ENCODE results near the gene OGFOD2.

OGFOD2 gene

DNA sequence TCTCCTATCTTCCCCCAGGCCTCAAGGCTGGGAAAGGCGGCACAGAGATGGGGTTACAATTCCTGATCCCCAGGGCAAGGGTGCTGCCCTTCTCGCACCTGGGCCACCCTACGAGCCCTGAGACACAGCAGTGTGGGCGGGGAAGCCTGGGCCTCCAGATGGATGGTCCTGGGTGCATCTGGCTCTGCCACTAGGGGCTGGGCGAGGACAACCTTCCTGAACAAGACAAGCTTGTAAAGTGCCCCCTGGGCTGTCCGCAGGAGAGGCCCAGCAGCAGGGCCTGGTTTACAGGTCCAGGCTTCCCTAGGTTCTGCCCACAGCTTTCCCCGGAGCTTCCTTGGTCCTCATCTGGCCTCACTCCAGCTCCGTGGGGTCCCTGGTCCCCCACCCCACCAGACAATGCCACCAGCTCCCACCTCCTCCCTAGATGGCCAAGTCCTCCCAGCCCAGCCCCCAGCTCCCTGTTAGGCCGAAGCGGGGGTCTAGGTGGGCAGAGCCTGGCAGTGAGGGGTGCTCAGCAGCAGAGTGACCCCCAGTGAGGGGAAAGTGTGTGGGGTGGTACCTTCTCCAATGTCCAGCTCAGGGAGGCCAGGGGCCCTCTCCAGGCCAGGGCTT is 14.3 kb downstream of the OGFOD2 start:
- no peak for DNase-seq

DNA sequence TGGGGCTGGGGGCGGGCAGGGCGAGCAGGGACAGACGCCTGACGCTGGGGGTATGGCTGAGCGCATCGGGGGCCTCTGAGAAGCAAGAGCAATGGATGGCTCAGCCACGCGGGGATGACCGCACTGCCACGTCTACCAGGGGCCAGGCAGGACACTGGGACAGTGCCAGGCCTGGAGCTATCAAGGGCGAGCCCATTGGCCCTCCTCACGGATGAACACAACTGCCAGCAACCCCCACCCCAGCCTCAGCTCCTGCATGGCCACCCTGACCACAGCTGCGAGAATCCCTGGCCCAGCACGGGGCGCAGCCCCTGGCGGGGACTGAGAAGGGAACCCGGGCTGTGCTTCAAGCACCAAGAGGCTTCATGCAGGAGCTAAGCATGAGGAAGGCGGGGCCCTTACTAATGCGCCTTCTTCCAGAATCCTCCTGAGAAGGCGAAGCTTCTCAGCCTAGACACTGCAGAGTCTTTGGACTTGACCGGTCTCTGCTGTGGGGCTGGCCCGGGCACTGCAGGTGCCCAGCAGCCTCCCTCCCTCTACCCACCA is 14.9 kb downstream of the OGFOD2 start:
- no peak for DNase-seq

DNA sequence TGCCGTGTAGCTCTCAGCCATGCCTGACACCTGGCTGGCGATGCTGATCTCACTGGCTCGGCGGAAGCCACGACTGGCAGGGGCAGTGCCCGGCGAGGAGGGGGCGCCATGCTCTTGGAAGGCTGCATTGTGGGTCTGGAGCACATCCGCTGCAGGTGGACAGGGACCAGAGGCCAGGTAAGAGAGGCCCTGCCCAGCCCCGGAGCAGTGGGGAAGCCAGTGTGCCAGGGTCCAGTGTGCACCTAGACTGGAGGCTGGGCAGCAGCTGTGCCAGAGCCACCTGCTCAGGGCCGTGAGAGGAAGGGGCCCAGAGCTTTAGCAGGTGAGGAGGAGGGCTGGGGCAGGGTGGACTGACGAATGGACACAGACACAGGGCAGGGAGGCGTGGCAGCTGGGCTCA is 15.5 kb downstream of the OGFOD2 start:
- no peak for DNase-seq

DNA sequence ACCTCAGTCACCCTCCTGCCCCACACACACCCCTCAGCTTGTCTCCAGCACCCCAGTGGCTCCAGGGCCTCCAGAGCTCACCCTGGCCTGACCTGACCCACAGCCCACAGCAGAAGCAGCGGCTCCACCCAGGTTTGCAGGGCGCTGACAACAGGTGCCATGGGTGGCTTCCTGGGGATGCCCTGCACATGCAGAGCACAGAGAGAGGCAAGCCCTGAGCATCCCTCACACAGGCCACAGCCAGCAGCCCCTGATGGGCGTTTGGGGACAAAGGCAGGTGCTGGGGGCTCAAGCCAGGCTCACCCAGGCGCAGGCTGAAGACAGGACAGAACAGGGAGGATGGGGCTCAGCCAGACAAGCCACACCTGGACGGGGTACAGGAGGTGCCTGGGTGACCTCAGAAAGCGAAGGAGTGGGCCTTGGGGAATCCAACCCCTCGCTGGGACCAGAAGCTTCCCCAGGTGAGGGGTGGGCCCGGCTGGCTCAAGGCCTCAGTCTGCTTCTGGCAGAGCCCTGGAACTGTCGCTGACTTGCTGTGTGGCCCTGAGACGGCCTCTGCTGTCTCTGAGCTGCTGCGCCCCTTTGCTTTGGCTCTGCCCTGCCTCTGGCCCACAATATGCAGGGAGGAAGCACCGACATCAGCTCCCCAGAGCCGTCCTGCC is 16.0 kb downstream of the OGFOD2 start:
- no peak for DNase-seq

DNA sequence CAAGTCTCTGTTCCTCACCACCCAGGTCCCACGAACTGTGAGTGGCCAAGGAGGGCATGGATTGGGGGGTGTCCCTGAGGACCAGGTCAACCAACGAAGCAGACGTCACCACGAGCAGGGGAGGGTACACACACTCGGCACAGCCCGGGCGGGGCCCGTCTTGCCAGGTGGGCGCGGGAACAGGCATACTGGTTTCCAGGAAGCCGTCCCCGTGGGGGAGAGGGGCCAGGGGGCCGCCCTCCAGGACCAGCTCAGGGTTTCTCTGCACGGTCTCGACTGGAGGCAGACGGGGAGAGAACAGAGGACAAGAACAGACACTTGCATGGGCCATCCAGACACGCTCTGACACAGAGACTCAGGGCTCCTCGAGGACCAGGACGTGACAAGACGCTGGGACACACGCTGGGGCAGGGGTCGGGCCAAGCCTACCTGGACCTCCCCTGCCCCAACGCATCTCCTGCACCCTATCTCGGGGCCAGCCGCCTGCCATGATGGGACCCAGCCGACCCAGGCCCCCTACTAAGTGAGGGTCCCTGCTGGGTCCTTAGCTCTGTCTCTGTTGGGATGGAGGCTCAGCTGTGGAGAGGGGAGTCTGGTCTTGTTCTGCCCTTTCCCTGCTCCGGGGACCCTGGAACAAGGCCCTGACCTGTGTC is 16.7 kb downstream of the OGFOD2 start:
- DNase-seq, result no peak

DNA sequence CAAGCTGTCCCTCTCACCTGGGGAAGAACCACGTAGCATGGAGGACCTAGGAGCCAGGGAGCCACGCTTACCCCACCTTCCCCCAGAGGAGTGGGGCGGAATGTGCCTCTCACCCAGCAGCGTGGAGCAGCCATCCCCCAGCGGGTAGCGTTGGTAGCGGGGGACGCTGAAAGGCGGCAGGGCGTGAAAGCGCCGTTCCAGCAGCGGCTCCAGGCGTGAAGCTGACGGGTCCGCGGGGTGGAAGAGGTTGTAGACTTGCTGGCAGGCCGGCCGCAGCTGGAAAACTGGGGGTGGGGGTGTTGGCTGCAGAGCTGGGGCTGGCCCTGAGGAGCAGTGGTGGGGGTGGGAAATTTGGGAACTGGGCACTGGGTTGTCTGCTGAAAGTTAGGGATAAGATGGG is 17.3 kb downstream of the OGFOD2 start:
- no peak for DNase-seq

DNA sequence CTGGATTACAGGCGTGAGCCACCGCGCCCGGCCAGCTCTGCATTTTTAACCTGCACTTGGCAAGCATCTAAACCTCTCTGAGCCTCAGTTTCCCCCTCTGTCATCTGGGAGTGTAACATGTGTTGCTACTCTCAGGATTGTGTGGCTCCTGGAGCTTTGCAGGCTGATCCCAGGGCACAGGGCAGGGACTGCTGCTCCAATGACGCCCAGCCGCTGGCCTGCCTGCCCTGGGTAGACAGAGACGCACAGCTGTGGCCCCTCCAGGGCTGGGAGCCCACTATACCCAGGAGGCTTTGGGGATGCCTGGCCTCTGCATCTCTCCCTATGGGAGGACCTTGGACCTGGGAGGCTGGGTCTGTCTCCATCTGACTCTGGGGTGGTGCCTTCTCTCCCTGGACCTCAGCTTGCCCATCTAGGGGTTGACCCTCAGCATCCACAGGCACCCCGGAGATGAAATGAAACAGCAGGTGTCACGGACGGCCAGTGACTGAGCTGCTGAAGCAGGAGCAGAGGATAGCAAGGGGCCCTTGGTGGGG is 19.2 kb downstream of the OGFOD2 start:
- no peak for DNase-seq

DNA sequence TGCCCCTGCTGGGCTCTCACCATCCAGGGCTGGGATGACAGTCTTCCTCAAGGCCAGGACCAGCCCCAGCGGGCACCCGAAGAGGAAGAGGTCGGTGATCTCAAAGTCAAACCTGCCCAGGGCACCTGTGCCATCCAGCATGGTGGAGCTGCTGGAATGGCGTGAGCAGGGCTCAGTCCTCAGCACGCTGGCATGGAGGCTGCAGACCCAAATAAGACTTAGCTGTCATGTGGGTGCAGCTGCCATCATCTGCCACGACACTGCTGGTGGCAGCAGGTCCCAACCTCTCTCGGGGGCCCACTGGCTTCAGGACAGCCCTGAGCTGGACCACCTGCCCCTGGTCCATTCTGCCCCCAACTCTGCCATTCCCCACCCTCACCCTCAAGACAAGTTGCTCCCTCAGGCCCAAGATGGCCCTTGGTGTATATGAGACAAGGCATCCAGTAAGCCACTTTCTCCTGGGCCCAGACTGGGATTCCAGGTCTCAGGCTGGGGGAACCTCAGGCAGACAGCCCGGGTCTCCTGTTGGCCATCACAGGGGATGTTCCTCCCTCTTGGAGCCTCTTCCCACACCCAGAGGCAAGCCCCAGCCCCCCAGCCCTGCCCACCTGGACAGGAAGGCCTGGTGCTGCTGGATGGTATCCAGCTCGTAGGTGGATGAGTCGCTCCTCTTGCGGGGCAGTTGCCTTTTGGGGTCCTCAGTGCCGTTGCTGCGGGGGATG is 19.9 kb downstream of the OGFOD2 start:
- DNase-seq, result no peak

DNA sequence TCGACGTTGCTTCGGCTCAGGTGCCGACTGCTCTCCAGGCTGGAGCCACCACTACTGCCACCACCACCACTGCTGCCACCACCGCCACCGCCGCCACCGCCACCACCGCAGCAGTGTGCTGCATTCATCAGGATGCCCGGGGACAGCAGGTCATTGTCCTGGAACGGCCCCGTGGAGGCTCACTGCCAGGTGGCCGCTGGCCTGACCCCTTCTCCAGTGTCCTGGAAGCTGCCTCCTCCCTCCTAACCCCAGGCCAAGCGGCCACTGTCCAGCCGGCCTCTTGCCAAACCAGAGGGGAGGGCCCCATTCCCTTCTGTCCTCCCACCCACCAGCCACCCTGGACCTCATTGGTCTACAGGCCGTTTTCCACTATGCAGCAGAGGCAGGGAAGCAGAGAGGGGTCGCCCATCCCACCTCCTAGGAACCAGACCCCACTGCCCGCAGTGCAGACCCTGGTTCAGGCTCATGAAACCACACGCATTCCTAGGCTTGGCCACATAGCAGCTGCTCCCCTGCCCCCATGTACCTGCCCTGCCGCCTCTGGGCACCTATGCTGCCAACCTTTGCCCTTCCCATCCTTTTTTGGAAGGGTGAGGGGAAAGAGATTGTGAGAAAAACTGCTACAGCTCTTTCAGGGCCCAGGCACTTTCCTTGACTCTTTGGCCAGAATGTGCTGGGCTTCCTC is 20.6 kb downstream of the OGFOD2 start:
- no peak for DNase-seq

DNA sequence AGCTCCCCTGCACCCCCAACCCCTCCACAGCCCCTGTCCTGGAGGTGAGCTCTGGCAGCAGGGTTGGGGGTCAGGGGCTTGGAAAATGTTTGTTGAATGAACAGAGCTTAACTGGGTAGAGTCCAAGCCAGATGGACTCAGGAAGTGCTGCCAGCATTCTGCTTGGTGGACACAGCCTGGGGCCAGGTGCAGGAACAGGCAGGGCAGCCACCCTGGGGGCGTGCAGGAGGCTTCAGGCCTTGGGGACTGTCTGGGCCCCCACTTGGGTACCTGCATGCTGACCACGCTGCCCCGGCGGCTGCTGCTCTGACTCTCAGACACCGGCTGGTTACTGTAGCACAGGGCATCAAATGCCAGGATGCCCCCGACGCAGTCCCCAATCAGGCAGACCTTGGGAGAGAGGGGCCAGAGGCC is 21.2 kb downstream of the OGFOD2 start:
- no peak for DNase-seq

DNA sequence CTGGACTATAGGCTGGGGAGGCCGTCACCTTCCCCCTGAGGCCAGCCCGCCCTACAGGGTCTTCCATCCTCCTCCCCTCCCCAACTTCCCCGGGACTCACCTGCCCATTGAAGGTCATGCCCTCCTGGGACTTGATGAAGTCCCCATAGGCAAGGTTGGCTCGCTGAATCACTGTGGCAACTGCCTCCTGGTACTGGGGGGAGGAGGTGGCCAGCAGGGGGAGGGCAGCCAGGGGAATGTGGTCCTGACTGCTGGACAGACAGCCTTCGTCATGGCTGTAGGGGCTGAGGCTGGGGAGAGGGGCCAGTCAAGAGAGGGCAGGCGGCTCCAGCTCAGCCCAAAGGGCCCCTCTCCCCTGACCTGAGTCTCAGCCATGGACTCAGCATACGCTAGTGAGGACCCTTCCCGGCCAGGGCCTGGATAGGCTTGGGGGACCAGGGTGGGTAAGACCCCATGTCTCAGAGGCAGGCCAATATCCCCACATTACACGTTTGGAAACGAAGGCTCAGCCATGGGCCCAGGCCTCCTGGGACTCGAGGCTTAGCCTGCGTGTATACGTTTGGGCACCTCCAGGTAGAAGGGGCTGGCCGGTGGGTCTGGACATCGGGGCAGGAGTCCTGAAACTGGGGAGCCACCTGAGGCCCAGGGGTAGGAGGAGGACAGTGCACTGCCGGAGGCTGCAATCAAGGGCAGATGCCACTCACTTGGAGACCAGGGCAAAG is 21.7 kb downstream of the OGFOD2 start:
- no peak for DNase-seq

DNA sequence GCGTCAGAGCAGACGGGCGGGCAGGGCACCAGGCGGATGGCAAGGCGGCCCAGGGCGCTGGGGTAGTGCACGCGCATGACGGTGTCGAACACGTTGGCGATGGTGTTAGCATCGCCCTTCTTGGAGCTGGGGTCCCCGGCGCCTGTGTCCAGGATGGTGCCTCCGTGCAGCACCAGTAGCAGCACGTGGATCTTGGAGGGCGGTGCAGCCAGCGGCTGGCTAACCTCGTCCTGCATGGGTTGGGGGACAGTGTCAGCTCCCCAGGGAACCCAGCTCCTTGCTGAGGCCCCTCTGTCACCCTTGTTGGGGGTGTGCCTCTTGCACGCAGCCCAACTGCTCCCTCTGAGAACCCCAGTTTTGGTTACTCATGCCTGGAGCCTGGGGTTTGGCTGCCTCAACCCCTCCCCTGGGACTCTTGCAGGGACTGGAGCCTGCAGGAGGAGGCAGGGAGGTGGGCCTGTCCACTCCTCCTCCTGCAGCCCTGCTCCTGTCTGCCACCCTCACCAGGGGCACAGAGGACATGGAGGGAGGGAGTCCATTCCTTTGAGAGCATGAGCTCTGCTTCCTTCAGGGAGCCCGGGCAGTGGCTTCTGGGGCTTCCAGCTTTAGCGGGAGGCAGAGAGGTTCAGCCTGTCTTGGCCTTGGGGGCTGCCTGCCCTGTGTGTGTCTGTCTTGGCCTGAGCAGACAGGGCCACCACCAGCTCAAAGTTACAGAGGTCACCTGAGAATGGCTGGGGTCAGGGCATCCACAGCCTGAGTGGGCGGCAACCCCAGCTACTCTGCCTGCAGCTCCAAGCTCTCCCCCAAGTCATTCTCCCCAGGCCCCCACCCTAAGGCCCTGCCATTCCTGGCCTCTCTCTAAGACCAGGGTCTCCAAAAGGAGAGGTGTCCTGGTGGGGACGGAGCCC is 22.6 kb downstream of the OGFOD2 start:
- no peak for DNase-seq

DNA sequence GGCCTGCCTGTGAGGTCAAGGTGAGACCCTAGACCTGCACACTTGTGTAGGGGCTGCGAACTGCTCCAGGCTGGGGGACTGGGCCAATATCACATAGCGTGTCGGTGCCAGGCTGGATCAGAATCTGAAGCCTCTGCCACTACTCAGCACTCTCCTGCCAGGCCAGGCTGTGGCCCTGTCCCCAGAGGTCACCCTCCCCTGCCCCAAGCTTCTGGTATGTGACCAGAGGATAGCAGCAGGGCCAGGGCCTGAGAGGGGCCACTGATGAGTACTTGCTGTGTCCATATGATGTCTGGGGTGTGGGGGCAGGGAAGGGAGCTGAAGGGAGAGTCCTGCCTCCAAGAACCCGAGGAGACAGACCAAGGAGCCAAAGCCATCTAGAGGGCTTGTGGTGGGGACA is 23.3 kb downstream of the OGFOD2 start:
- DNase-seq, result no peak

DNA sequence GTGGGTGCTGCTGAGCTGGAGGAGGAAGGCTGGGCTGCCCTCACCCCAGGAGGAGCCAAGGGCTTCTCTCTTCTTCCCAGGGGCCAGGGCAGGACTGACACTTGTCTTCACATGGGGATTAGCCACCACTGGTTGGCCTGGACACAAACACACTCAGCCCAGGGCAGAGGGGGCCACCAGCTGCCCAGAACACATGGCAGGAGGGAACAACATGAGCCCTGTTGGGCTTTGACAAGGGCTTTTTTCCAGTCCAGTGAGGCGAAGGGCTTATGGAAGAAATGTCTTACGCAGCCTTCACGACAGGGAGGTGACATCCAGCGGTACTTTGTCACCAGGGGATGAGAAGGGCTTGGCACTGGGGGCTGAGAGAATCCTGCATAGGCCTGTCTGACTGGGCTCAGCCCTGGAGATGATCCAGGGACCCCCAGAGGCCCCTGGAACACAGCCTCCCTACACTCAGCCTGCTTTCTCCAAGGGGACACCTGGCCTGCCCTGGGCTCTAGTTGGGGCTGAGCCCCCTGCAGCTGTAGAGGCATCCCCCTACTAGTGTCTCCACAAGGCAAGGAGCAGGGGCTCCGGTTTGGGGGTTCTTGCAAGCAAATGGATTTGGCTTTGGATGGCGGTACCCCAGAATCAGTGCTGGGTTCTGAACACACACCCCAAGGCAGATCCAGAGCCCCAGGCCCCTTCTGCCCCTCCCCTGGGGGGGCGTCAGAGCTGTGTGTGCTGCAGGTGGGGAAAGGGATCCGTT is 24.3 kb downstream of the OGFOD2 start:
- DNase-seq, result no peak

DNA sequence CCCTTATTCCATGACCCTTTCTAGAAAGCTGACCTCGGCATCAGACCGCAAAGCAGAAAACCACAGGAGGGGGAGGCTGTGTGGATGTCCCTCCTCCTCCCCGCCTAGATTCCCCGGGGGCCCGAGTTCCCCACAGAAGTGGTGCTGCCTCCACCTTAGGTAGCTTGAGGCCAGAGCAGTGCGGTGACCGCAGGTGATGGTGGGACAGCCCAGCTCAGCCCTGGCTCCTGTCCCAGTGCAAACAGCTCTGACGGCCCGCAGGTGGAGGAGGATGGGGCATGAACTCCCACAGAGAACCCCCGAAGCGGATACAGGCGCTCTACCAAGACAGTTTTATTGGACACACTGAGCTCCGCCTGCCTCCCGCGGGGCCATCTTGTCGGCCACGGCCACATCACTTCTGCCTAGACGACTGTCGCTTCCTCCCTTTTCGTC is 25.0 kb downstream of the OGFOD2 start:
- DNase-seq, result no peak

DNA sequence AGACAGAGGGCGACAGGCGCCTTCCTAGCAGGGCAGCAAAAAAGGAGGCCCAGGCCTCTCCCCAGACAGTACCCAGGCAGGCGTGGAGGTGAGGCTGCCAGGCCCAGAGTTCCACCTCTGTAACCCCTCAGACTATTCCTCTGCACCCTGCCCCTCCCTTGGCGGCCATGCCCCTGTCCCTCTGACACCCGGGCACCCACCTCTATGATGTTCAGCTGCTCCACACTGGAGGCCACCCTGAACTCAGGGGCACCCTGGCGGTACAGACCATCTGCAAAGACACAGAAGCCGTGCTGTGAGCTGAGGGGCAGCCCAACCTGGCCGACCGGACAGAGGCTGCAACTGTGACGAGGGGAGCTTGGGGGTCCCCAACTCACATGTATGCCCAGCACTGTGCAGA is 25.5 kb downstream of the OGFOD2 start:
- no peak for DNase-seq

DNA sequence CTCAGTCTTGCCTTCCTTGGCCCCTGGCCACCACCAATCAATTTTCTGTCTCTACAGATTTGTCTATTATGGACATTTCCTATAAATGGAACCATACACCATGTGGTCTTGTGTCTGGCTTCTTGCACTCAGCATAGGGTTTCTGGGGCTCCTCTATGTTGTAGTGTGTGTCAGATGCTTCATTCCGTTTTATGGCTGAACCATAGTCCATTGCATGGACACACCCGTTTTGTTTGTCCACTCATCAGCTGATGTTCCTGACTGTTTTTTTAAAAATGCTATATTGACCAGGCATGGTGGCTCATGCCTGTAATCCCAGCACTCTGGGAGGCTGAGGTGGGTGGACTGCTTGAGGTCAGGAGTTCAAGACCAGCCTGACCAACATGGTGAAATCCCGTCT is 26.4 kb downstream of the OGFOD2 start:
- DNase-seq, result no peak

DNA sequence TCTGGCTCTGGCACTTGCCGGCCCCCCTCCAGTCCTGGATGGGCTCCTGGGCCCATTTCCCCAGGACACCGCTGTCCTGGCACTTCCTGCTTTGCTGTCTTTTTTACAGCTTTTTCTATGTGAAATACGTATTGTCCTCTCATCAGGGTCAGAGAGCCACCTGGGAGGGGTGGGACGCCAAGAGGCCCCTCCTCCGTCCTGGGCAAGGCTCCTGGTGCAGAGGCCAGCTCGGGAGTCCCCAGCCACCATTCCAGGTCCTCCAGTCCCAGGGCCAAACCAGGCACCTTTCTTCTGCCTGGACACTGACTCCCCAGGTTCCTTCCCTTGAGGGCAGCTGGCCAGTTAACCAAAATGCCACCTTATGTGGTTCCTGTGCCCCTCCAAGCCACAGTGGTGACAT is 28.2 kb downstream of the OGFOD2 start:
- no peak for DNase-seq

DNA sequence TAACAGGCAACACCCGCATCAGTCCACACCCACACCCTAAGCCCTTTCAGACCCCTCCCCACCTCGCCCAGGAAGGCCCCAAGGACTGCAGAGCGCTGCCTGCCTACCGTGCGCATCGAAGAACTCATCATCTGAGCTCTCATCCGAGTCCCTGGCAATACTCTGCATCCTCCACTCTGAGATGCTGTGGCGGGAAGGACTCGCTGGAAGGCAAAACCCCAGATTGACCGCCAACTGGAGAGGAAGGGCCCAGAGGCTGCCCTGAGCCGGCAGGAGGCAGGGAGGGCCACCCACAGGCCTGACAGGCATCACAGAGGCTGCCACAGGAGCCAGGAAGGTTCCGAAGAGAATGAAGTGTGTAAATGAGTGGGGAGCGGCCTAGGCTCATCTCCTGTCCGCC is 29.2 kb downstream of the OGFOD2 start:
- no peak for DNase-seq

DNA sequence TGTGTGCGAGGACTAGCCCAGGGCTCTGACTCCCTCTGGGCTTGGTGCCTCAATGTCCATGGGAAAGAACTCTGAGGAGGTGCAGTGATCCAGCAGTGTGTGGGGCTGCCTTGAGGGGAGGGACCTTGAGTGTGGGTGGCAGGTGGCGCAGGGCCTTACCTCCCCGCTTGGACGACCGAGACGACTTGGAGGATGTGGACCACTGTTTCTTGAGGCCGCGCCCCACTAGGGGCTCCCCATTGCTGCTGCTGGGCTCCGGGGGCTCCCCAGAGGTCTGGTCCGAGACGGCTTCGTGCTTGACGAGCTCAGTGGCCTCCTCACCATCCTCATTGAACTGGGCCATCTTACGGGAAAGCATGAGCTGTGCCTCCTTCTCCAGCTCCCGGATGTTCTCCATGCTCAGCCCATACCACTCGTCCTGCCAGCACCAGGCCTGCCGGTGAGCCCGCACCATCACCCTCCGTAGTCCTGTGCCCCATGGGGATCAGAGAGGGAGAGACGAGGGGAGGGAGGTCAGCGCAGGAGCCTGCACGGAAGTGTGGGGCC is 30.1 kb downstream of the OGFOD2 start:
- no peak for DNase-seq

All from NCI-H2171 treated with DMSO at 0.1 percent for 48 hours (cell line).